Fibroblast of pulmonary artery (primary cell): ENCODE data around the gene CCDC60.

Experiments used
- DNase-seq: peaks from one replicate; pipeline ENCODE4 v3.0.0-alpha.2; 2010; ENCODE audit warnings: low read depth
- H3K4me3 ChIP-seq: replicated peaks from 2 replicates; pipeline ENCODE4 v1.5.1; 2011; ENCODE audit warnings: low read depth, mild to moderate bottlenecking, control low read depth, low read length, moderate library complexity
- TF ChIP-seq, protein P1 (sequence below): IDR thresholded peaks from 2 replicates; pipeline ENCODE4 v1.5.1; 2011; ENCODE audit warnings: mild to moderate bottlenecking, control low read depth, low read length, inconsistent platforms; ENCODE audit errors: missing control alignments

Gene CCDC60

GRCh38 chr12:119528241-119528640 is 193.7 kb downstream of the CCDC60 start:
- TF ChIP-seq, protein P1, sequence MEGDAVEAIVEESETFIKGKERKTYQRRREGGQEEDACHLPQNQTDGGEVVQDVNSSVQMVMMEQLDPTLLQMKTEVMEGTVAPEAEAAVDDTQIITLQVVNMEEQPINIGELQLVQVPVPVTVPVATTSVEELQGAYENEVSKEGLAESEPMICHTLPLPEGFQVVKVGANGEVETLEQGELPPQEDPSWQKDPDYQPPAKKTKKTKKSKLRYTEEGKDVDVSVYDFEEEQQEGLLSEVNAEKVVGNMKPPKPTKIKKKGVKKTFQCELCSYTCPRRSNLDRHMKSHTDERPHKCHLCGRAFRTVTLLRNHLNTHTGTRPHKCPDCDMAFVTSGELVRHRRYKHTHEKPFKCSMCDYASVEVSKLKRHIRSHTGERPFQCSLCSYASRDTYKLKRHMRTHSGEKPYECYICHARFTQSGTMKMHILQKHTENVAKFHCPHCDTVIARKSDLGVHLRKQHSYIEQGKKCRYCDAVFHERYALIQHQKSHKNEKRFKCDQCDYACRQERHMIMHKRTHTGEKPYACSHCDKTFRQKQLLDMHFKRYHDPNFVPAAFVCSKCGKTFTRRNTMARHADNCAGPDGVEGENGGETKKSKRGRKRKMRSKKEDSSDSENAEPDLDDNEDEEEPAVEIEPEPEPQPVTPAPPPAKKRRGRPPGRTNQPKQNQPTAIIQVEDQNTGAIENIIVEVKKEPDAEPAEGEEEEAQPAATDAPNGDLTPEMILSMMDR = no peak
- DNase-seq = peak; percentile 38
- H3K4me3 ChIP-seq = no peak overlapping the region

DNA sequence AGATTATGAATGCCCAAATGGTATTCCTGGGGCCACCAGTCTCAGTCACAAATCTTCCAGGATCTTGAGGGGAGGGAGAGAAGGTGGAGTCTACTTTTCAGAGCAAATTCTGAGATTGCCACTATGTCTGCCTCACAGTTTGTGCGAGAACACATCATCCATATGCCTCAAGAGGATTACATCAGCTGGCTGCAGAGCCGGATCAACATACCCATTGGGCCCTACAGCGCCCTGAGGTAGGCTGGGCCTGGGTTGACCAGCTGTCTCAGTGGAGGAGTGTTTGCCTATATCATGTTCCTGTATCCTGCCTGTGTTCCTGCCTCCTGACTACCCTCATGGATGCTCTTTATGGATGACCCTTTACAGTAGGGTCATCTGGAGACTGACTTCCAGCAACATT is 205.9 kb downstream of the CCDC60 start:
- no peak overlapping the region for H3K4me3 ChIP-seq
- DNase-seq = no peak
- TF ChIP-seq, protein P1 = no peak

GRCh38 chr12:119544765-119545625 is 210.5 kb downstream of the CCDC60 start:
- TF ChIP-seq, protein P1 = peak; percentile 93
- DNase-seq = peak; percentile 84
- no peak overlapping the region for H3K4me3 ChIP-seq

DNA sequence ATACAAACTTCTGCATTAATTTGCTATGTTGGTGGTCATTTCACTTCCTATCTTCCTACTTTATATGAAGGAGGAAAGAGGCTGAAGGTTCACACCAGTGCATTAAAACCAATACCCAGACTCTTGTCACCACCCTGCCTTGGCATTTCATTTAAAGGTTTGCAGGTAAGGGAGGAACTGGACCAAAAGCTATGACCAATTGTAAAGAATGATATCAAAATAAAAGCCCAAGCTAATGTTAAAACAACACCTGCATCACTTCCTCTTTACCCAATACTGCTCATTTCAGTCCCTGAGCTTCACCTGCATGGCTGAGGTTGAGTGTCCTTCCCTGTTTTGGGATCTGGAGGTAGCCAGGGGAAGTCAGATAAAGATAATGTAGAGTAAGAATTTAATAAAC is 211.8 kb downstream of the CCDC60 start:
- TF ChIP-seq, protein P1 = no peak
- no peak overlapping the region for H3K4me3 ChIP-seq
- no peak for DNase-seq

DNA sequence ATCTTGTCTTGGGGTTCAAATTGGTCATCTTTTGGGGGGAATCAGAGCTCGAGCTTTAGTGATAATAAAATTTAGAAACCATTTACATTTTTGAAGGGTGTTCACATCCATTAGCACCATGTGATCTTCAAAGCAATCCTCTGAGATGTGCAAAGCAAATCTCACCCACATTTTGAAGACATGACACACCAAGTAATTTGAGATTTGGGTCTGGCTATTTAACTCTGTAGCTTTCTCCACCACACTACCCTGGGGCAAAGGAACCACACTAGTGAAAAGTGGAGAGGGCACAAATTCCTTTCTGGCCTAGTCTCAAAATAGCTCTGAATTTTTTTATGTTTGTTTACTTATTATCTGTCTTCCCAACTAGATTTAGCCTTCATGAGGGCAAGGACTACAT is 212.5 kb downstream of the CCDC60 start:
- no peak for DNase-seq
- no peak overlapping the region for H3K4me3 ChIP-seq
- TF ChIP-seq, protein P1 = no peak

GRCh38 chr12:119556854-119557253 is 222.3 kb downstream of the CCDC60 start:
- TF ChIP-seq, protein P1 = no peak
- no peak overlapping the region for H3K4me3 ChIP-seq
- DNase-seq = no peak

DNA sequence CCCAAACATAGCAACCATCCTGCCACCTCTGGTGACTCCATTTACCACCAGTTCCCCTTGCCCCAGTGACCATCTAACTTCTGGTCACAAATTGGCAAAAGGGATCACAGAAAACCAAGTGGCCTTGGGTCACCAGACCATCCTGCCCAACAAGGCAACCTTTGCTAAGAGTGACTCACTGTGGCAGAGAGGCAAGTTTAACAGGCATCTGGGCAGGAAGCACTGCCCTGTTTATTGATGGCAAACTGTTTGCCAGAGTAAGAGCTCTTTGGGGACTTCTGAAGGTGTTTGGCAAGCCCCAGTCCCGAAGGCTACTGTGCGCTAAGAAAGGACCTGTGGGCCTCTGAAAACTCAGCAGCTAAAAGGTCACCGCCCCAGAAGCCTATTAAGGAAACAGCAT is 230.9 kb downstream of the CCDC60 start:
- H3K4me3 ChIP-seq = no peak overlapping the region
- TF ChIP-seq, protein P1 = no peak
- no peak for DNase-seq
